Measurements from ENCODE around the gene ONECUT3.

Gene ONECUT3

GRCh38 chr19:1783874-1784273, 30.6 kb downstream of the ONECUT3 start:
- Histone ChIP-seq H3F3A (ENCODE audit: insufficient read depth, low read length) (no peaks in the 10 kb centered on the region), H3K4me2 (ENCODE audit: low read depth, low read length) (no peak overlapping the region), H3K4me1 (ENCODE audit: low read length) (no peaks in the 10 kb centered on the region), H3K9ac (ENCODE audit: low read length) (no peak overlapping the region), H2AFZ (ENCODE audit: low read length) (no peak overlapping the region), H3K4me3 (ENCODE audit: low read length) (no peak overlapping the region), H3K9me3 (replicated peaks; ENCODE audit: insufficient read depth, low read length) (no peaks in the 10 kb centered on the region), H3K36me3 (replicated peaks; ENCODE audit: insufficient read depth, low read length) (no peaks in the 10 kb centered on the region), H4K20me1 (ENCODE audit: insufficient read depth, low read length) (peaks cover 3% of the 10 kb centered on the region; the same call in 1 of the 2 replicates), H3K27ac (ENCODE audit: low read length) (no peak overlapping the region), H3K79me2 (ENCODE audit: low read length) (no peaks in the 10 kb centered on the region), H3K27me3 (replicated peaks; ENCODE audit: insufficient read depth, low read length) (peaks cover 93% of the 10 kb centered on the region), H3K9me2 (replicated peaks; ENCODE audit: insufficient read depth, low read length) (no peaks in the 10 kb centered on the region)
- DNase-seq: no peak
- no peak for TF ChIP-seq CTCF (IDR thresholded peaks at IDR 0.05; ENCODE audit: low read length)
- TF ChIP-seq EZH2 (optimal IDR thresholded peaks at IDR 0.05; ENCODE audit: low read depth, low read length): no peak
- no peak for TF ChIP-seq EZH2phosphoT487 (IDR thresholded peaks at IDR 0.05; ENCODE audit: low read length)

GRCh38 chr19:1785310-1785709, 32.0 kb downstream of the ONECUT3 start:
- H3F3A ChIP-seq (ENCODE audit: insufficient read depth, low read length): no peaks in the 10 kb centered on the region
- peaks cover 83% of the 10 kb centered on the region for H3K27me3 ChIP-seq (replicated peaks; ENCODE audit: insufficient read depth, low read length)
- no peak overlapping the region for H3K4me2 ChIP-seq (ENCODE audit: low read depth, low read length)
- peaks cover 3% of the 10 kb centered on the region; the same call in 1 of the 2 replicates for H4K20me1 ChIP-seq (ENCODE audit: insufficient read depth, low read length)
- no peak overlapping the region for H2AFZ ChIP-seq (ENCODE audit: low read length)
- TF ChIP-seq EZH2phosphoT487 (IDR thresholded peaks at IDR 0.05; ENCODE audit: low read length): no peak
- peak; percentile 13 for TF ChIP-seq EZH2 (optimal IDR thresholded peaks at IDR 0.05; ENCODE audit: low read depth, low read length)
- TF ChIP-seq CTCF (IDR thresholded peaks at IDR 0.05; ENCODE audit: low read length): no peak
- H3K36me3 ChIP-seq (replicated peaks; ENCODE audit: insufficient read depth, low read length): no peaks in the 10 kb centered on the region
- no peaks in the 10 kb centered on the region for H3K9me3 ChIP-seq (replicated peaks; ENCODE audit: insufficient read depth, low read length)
- H3K79me2 ChIP-seq (ENCODE audit: low read length): no peaks in the 10 kb centered on the region
- no peaks in the 10 kb centered on the region for H3K4me1 ChIP-seq (ENCODE audit: low read length)
- H3K9me2 ChIP-seq (replicated peaks; ENCODE audit: insufficient read depth, low read length): no peaks in the 10 kb centered on the region
- no peak overlapping the region for H3K9ac ChIP-seq (ENCODE audit: low read length)
- DNase-seq: no peak
- H3K4me3 ChIP-seq (ENCODE audit: low read length): no peak overlapping the region
- H3K27ac ChIP-seq (ENCODE audit: low read length): no peak overlapping the region

GRCh38 chr19:1786668-1787067, 33.4 kb downstream of the ONECUT3 start:
- no peak overlapping the region for H2AFZ ChIP-seq (ENCODE audit: low read length)
- no peak for DNase-seq
- no peaks in the 10 kb centered on the region for H3K79me2 ChIP-seq (ENCODE audit: low read length)
- H3K9me3 ChIP-seq (replicated peaks; ENCODE audit: insufficient read depth, low read length): no peaks in the 10 kb centered on the region
- H3K9me2 ChIP-seq (replicated peaks; ENCODE audit: insufficient read depth, low read length): no peaks in the 10 kb centered on the region
- H3K4me3 ChIP-seq (ENCODE audit: low read length): no peak overlapping the region
- H3K36me3 ChIP-seq (replicated peaks; ENCODE audit: insufficient read depth, low read length): no peaks in the 10 kb centered on the region
- no peaks in the 10 kb centered on the region for H3F3A ChIP-seq (ENCODE audit: insufficient read depth, low read length)
- peaks cover 83% of the 10 kb centered on the region for H3K27me3 ChIP-seq (replicated peaks; ENCODE audit: insufficient read depth, low read length)
- no peak overlapping the region for H3K4me2 ChIP-seq (ENCODE audit: low read depth, low read length)
- TF ChIP-seq CTCF (IDR thresholded peaks at IDR 0.05; ENCODE audit: low read length): no peak
- TF ChIP-seq EZH2 (optimal IDR thresholded peaks at IDR 0.05; ENCODE audit: low read depth, low read length): no peak
- no peak for TF ChIP-seq EZH2phosphoT487 (IDR thresholded peaks at IDR 0.05; ENCODE audit: low read length)
- no peak overlapping the region for H3K27ac ChIP-seq (ENCODE audit: low read length)
- H3K9ac ChIP-seq (ENCODE audit: low read length): no peak overlapping the region
- H3K4me1 ChIP-seq (ENCODE audit: low read length): no peaks in the 10 kb centered on the region
- H4K20me1 ChIP-seq (ENCODE audit: insufficient read depth, low read length): peaks cover 3% of the 10 kb centered on the region; the same call in 1 of the 2 replicates
